GM10847 (cell line): ENCODE results near the gene PAXIP1.

Source experiments
- POLR2A ChIP-seq: IDR thresholded peaks from 2 replicates; pipeline ENCODE4 v1.6.1; 2011; ENCODE audit not compliant: insufficient read length; ENCODE audit errors: extremely low read depth

PAXIP1 gene

GRCh38 chr7:154968336-154969001 lies 34.5 kb downstream of the PAXIP1 start:
- TF ChIP-seq POLR2A, result no peak

GRCh38 chr7:154967401-154967955 lies 35.4 kb downstream of the PAXIP1 start:
- TF ChIP-seq POLR2A, result no peak

GRCh38 chr7:154965014-154965413 lies 37.9 kb downstream of the PAXIP1 start:
- TF ChIP-seq POLR2A, result no peak

- TF ChIP-seq POLR2A, result no peak
Observed at GRCh38 chr7:154960063-154960790, 42.7 kb downstream of the PAXIP1 start.

- TF ChIP-seq POLR2A, result no peak
Observed at GRCh38 chr7:154956427-154956826, 46.5 kb downstream of the PAXIP1 start.

- TF ChIP-seq POLR2A, result no peak
Observed at GRCh38 chr7:154953006-154953684, 49.8 kb downstream of the PAXIP1 start.

GRCh38 chr7:154950960-154951359 lies 52.0 kb downstream of the PAXIP1 start:
- TF ChIP-seq POLR2A, result no peak

- TF ChIP-seq POLR2A, result no peak
Observed at GRCh38 chr7:154947604-154948003, 55.3 kb downstream of the PAXIP1 start.

GRCh38 chr7:154946166-154946565 lies 56.8 kb downstream of the PAXIP1 start:
- no peak for TF ChIP-seq POLR2A

- no peak for TF ChIP-seq POLR2A
Observed at GRCh38 chr7:154943906-154944305, 59.0 kb downstream of the PAXIP1 start.

- no peak for TF ChIP-seq POLR2A
Observed at GRCh38 chr7:154942691-154943090, 60.2 kb downstream of the PAXIP1 start.

GRCh38 chr7:154937837-154938236 lies 65.1 kb downstream of the PAXIP1 start:
- no peak for TF ChIP-seq POLR2A

- TF ChIP-seq POLR2A, result no peak
Observed at GRCh38 chr7:154931906-154932305, 71.0 kb downstream of the PAXIP1 start.

GRCh38 chr7:154929006-154929726 lies 73.8 kb downstream of the PAXIP1 start:
- TF ChIP-seq POLR2A, result no peak

GRCh38 chr7:154928136-154929005 lies 74.6 kb downstream of the PAXIP1 start:
- no peak for TF ChIP-seq POLR2A

- no peak for TF ChIP-seq POLR2A
Observed at GRCh38 chr7:154927624-154928125, 75.2 kb downstream of the PAXIP1 start.
